NCI-H187 treated with DMSO at 0.1 percent for 48 hours (cell line): ENCODE results near the gene PROB1.
"Not testable (repeated sequence)": the region's sequence is repeated elsewhere in the genome, so short reads cannot be mapped to it uniquely, and the experiment has no call there.

Source experiments
- DNase-seq: peaks from one replicate; lab custom pipeline; 2025; lab: John Stamatoyannopoulos, UW

PROB1 gene

GRCh38 chr5:139392324-139392677 is 2.6 kb downstream of the PROB1 start:
- DNase-seq: no peak

- no peak for DNase-seq
Observed at GRCh38 chr5:139391570-139392323, 3.2 kb downstream of the PROB1 start.

DNA sequence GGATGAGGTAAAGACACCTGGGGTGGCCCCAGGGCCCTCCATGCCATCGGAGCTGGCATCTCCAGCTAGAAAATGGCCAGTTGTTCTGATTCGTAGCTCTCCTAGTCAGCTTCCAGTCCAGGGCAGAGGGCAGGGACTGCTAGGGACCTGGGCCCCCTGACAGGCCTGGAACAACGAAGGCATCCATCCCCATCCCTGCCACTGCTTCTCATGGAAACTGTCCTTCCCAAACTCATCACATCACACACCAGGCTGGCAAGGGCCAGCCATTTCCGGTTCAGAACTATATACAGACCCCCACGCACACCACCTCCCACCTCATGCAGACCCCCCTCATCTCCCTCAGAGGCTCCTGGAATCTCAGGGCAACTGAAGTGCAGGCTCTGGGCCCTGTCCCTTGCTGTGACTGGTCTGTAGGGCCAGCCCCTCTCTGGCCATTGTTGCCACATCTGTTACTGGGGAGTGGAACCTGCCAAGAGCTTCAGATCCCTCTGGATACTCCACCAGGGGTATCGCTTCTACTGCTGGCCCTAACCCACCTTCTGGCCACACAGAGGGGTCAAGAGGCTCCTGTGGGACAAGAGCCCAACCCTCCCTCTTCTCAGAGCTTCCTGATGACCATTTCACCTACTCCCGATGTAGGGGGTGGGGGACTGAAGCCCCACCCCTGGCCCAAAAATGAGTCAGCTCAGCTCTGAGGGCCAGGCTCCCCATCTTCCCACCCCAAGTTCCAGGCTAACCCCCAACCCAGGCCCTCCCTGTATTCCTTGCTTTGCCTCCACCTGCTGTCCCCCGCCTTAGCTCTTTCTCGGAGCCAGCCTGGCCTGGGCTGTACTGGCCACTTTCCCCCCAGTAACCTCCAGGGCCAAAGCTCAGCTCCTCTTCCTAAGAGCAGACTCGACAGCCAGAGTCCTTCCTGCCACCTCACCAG is 4.0 kb downstream of the PROB1 start:
- no peak for DNase-seq

DNA sequence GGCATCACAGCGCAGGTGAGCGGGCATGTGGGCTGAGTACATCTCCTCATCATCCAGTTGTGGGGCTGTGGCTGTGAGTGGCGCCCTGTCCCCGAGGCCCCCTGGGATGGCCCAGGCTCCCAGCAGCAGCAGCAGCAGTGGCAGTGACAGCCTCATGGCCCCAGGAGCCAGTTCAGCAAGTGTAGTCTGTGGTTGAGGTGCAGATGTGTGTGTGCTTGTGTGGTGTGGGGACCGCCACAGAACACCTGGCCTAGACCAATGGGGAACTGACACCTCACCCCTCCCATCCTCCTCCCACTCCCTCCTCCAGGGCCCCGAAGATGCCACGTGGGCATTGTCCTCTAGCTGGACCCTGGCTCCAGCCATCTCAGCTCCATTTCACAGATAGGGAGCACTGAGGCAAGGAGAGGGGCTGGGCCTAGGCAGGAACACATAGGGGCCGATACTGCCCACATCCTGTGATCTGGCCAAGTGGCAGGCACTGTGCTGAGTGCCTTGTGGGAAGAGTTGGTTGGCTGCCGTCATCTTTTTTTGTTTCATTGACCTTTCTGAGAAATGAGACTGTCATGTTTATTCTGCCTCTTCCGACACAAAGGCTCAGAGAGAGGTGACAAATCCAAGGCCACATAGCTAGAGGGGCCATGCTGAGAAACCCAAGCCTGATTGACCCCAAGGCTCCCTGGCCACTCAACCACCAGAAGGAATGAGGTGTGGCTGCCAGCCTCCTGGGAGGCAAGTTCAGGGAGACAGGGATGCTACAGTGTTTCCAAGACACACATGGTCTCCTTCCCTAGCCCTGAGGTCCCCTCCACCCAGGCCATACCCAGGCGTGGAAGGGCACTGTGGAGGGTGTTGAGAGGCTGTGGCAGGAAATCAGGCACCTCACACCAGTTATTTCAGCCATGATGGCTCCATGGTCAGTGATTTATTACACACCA is 4.9 kb downstream of the PROB1 start, which contains the start of gene MZB1:
Gene MZB1, minus strand, starts transcription at position 213 of the 938 bp plus-strand sequence. Its CDS starts 57 bp downstream, at position 156.
- no peak for DNase-seq

DNA sequence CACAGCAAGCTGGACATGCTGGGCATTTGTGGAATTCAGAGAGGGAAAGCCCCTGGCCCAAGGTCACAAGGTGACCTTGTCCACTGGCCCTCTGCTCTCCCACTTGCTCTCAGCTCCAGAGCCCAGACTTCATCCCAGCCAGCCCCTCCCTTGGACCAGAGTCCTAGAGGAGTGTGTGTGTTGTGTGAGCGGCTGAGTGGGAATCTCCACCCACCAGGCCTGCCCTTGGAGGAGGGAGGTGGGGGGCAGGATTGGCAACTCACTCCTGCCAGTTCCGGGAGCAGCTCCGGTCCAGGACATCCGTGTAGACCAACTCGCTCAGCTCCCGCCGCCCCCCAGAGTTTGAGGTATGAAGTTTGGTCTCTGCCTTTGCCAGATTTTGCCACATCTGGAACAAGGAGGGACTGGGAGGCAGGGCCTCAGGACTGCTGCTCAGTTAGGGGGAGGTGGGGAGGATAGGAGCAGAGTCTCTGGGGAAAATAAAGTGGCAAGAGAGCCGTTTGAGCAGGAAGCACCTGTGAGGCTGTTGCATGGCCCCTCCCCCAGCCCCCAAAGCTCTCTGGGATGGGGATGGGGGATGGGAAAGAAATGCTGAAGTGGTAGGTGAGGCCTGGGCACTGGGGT is 6.6 kb downstream of the PROB1 start:
- DNase-seq: no peak

- DNase-seq: no peak
Observed at GRCh38 chr5:139387611-139388197, 7.2 kb downstream of the PROB1 start.

DNA sequence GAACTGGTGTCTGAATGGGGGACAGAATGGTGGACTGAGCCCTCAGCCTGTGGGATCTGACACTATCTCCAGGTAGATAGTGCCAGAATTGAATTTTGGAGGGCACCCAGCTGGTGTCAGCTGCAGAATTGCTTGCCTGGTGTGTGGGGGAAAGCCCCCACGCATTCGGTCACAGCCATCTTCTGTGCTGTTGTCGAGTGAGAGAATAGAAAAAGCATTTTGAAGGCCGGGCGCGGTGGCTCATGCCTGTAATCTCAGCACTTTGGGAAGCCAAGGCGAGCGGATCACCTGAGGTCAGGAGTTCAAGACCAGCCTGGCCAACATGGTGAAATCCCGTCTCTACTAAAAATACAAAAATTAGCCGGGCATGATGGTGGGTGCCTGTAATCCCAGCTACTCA is 7.9 kb downstream of the PROB1 start:
- DNase-seq: not testable (repeated sequence)

GRCh38 chr5:139386050-139386438 is 8.9 kb downstream of the PROB1 start:
- no peak for DNase-seq

GRCh38 chr5:139385061-139386049 is 9.5 kb downstream of the PROB1 start:
- DNase-seq: no peak

- no peak for DNase-seq
Observed at GRCh38 chr5:139384591-139385051, 10.3 kb downstream of the PROB1 start.

- DNase-seq: no peak
Observed at GRCh38 chr5:139383993-139384590, 10.8 kb downstream of the PROB1 start.

DNA sequence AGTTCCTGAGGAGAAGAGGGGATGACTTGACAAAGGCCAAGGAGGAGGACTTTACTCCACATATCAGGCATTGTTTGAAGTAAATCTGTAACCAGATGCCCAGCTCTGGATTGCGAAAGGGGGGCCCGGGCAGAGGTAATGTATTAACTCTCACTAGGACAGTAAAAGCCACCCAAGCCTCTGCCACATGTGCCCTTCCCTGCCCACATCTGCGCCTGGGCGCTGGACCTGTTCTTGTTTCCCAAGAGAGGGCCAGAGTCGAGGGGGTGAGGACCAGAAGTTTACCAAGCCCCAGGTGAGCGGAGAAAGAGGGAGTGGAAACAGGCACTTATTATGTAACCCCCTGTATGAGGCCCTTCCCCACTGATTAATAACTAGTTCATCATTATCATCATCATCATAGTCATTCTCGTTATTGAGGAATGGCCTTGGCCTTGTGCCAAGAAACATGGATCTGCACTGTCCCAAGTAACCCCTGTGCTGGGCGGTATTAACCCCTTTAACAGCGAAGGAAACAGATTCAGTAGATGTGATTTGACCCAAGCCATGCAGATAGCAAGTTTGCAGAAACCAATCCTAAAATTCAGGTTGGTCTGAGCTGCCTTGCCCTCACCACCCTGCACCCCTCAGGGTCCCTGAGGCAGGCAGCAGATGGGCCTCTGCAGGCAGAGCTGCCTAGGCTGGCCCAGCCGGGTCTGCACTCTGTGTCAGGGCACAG is 11.5 kb downstream of the PROB1 start, which contains the start of gene SLC23A1:
Gene SLC23A1, minus strand, starts transcription at position 23 of the 718 bp plus-strand sequence. CDS start 44 bp downstream, outside the sequence.
- DNase-seq: no peak

DNA sequence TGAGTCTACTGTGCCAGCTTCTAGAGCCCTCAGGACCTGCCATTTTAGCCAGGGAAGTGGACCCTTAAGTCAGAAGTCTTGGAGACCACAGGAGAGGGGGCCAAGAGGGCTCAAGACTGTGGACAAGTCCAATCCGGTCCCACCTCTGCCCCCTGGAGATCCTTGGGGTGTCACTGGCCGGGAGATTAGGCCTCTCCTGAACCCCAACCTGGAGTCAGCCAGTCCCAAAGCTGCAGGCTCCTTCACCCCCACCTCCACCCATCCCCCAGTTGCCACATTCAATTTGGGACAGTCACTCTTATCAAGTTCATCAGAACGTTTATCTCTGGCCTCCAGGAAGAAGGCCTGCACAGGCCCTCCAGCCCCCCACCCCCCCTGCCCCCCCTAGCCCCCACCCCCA is 12.1 kb downstream of the PROB1 start:
- DNase-seq: no peak

- DNase-seq: no peak
Observed at GRCh38 chr5:139381837-139382761, 12.8 kb downstream of the PROB1 start.

DNA sequence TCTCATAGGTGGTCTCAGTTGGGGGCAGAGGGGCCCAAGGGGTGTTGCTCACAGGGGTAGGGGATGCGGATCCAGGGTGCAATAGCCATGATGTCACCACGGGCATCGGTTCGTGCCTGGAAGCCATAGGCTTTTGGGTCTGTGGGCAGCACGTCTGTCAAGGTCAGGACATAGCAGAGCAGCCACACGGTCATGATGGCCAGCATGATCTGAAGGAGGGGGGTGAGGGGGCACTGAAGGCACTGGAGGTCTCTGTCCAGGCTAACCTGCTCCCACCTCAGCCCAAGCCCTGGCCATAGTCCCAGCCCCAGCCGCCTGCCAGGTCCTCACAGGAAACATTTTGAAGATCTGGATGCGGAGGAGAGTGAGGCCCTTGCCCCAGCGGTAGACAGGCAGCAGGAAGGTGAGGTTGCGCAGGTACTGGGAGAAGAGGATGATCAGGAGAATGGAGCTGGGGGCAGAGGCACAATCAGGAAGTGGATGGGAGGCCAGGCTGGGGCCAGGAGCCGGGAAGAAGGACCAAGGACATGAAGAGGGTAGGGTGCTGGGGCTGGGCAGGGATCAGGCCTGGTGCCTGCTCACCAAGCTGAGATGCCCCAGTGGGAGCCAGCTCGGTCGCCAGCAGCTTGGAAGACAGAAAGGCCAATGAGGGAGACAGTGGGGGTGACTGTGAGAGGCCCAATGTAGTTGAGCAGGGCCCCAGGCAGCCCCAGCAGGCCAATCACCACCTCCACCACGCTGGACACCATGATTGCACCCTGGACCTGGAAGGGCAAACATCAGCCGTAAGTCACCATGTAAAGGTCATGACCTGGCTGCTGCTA is 15.1 kb downstream of the PROB1 start:
- DNase-seq: no peak

DNA sequence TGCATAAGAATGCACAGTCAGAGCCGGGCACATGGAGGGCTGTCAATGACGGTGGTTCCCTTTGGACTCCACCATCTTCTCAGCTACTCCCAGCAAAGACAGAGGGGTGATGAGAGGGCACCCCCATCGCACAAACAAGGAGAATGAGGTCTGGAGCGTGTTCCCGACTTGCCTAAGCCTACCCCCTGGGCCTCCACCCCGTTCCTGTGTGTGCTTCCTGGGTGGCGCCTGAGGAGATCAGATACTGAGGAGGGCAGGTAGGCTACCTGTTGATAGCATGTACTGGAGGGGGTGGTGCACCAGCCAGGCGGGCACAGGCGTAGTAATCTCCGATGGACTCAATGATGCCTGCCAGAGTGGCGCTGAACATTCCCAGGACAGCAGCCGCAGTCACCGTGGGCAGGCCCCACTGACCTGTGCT is 16.0 kb downstream of the PROB1 start:
- DNase-seq: no peak
